ENCODE results near the gene NTHL1. TPM values are rescaled to one million over a fixed set of nuclear protein-coding genes. Genes with fewer than 3 reads are reported as not detected.

NTHL1 gene
- total RNA-seq, 1 experiment from 2014 or later: 93.3 TPM

DNA sequence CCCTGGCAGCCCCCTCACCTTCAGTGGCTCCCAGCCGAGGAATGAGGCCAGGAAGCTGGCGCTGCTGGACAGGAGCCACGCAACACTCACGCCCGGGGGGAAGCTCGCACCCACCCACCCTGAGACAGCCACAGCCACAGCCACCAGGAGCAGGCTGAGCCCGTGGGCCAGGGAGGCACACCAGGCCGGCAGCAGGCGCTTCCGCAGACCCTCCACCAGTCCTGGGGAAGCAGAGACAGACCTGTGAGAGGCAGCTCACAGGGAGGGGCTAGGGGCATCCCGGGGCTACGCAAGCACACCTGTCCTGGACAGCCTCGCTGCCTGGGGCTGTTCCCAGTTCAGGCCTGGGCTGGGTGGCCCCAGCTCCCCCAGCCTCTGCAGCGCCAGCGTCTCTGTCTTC is 46.2 kb upstream of the NTHL1 start:
- no peak overlapping the region for H3K27ac Mint-ChIP-seq
- ATAC-seq: no peak
- TF ChIP-seq NFE2L1 (CRISPR knock-in tag; IDR thresholded peaks at IDR 0.05) (no peak), ZNF219 (CRISPR knock-in tag; IDR thresholded peaks at IDR 0.05; ENCODE audit: borderline replicate concordance) (no peak), NFYB (CRISPR knock-in tag; conservative IDR thresholded peaks at IDR 0.05; ENCODE audit: low read depth) (no peak), JUN (CRISPR knock-in tag; IDR thresholded peaks at IDR 0.05) (no peak), MXD4 (CRISPR knock-in tag; IDR thresholded peaks at IDR 0.05; ENCODE audit: borderline replicate concordance) (no peak), PRRX2 (CRISPR knock-in tag; IDR thresholded peaks at IDR 0.05) (no peak), NR1H2 (CRISPR knock-in tag; IDR thresholded peaks at IDR 0.05) (no peak)
- TF ChIP-seq, protein P1, sequence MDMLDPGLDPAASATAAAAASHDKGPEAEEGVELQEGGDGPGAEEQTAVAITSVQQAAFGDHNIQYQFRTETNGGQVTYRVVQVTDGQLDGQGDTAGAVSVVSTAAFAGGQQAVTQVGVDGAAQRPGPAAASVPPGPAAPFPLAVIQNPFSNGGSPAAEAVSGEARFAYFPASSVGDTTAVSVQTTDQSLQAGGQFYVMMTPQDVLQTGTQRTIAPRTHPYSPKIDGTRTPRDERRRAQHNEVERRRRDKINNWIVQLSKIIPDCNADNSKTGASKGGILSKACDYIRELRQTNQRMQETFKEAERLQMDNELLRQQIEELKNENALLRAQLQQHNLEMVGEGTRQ (CRISPR knock-in tag; IDR thresholded peaks at IDR 0.05): no peak
- TF ChIP-seq, protein P2, sequence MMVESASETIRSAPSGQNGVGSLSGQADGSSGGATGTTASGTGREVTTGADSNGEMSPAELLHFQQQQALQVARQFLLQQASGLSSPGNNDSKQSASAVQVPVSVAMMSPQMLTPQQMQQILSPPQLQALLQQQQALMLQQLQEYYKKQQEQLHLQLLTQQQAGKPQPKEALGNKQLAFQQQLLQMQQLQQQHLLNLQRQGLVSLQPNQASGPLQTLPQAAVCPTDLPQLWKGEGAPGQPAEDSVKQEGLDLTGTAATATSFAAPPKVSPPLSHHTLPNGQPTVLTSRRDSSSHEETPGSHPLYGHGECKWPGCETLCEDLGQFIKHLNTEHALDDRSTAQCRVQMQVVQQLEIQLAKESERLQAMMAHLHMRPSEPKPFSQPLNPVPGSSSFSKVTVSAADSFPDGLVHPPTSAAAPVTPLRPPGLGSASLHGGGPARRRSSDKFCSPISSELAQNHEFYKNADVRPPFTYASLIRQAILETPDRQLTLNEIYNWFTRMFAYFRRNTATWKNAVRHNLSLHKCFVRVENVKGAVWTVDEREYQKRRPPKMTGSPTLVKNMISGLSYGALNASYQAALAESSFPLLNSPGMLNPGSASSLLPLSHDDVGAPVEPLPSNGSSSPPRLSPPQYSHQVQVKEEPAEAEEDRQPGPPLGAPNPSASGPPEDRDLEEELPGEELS (CRISPR knock-in tag; IDR thresholded peaks at IDR 0.05): no peak
- TF ChIP-seq, protein P3, sequence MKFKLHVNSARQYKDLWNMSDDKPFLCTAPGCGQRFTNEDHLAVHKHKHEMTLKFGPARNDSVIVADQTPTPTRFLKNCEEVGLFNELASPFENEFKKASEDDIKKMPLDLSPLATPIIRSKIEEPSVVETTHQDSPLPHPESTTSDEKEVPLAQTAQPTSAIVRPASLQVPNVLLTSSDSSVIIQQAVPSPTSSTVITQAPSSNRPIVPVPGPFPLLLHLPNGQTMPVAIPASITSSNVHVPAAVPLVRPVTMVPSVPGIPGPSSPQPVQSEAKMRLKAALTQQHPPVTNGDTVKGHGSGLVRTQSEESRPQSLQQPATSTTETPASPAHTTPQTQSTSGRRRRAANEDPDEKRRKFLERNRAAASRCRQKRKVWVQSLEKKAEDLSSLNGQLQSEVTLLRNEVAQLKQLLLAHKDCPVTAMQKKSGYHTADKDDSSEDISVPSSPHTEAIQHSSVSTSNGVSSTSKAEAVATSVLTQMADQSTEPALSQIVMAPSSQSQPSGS (CRISPR knock-in tag; IDR thresholded peaks at IDR 0.05; ENCODE audit: borderline replicate concordance, low read depth): no peak
- no peak overlapping the region for H3K4me3 Mint-ChIP-seq
- H3K4me1 Mint-ChIP-seq: no peaks in the 10 kb centered on the region
- peaks cover 8% of the 10 kb centered on the region; the same call in 1 of the 2 replicates for H3K36me3 Mint-ChIP-seq
- no peaks in the 10 kb centered on the region for H3K27me3 Mint-ChIP-seq (ENCODE audit: low read depth)
- ChIA-PET POLR2A (no interaction called here), CTCF (interaction anchor here (1.1 to 5.8 kb wide), 3 partner anchors 37 to 77 kb away, joined by 3 to 73 read pairs (median 5); no protein-coding TSS in a partner anchor)
- no peak for DNase-seq (ENCODE audit: low spot score)
- no peaks in the 10 kb centered on the region for H3K9me3 Mint-ChIP-seq

DNA sequence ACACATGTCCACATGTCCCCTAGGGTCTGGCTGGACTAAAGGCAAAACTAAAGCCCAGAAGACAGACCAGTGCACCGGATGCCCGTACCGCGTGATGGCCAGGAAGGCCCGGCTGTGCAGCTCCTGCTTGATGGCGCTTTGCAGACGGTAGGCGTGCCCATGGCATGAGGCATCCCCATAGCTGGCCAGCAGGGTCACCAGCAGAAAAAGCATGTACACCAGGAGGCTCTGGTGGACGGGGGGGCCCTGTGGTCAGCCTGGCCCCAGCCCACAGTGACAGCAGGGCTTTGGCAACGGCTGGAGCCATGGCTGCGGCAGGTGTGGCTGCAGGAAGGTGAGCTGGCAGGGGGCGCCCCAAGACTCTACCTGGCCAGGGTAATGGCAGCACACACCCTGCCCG is 45.2 kb upstream of the NTHL1 start:
- no peaks in the 10 kb centered on the region for H3K4me1 Mint-ChIP-seq
- no peaks in the 10 kb centered on the region for H3K9me3 Mint-ChIP-seq
- DNase-seq (ENCODE audit: low spot score): no peak
- no peak overlapping the region for H3K4me3 Mint-ChIP-seq
- no peak for ATAC-seq
- no peaks in the 10 kb centered on the region for H3K27me3 Mint-ChIP-seq (ENCODE audit: low read depth)
- no peak for TF ChIP-seq NFATC4 (CRISPR knock-in tag; IDR thresholded peaks at IDR 0.05)
- TF ChIP-seq GABPB1 (CRISPR knock-in tag; IDR thresholded peaks at IDR 0.05): no peak
- TF ChIP-seq ZNF138 (CRISPR knock-in tag; conservative IDR thresholded peaks at IDR 0.05): no peak
- TF ChIP-seq, protein P4, sequence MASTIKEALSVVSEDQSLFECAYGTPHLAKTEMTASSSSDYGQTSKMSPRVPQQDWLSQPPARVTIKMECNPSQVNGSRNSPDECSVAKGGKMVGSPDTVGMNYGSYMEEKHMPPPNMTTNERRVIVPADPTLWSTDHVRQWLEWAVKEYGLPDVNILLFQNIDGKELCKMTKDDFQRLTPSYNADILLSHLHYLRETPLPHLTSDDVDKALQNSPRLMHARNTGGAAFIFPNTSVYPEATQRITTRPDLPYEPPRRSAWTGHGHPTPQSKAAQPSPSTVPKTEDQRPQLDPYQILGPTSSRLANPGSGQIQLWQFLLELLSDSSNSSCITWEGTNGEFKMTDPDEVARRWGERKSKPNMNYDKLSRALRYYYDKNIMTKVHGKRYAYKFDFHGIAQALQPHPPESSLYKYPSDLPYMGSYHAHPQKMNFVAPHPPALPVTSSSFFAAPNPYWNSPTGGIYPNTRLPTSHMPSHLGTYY (CRISPR knock-in tag; IDR thresholded peaks at IDR 0.05): no peak
- TF ChIP-seq, protein P5, sequence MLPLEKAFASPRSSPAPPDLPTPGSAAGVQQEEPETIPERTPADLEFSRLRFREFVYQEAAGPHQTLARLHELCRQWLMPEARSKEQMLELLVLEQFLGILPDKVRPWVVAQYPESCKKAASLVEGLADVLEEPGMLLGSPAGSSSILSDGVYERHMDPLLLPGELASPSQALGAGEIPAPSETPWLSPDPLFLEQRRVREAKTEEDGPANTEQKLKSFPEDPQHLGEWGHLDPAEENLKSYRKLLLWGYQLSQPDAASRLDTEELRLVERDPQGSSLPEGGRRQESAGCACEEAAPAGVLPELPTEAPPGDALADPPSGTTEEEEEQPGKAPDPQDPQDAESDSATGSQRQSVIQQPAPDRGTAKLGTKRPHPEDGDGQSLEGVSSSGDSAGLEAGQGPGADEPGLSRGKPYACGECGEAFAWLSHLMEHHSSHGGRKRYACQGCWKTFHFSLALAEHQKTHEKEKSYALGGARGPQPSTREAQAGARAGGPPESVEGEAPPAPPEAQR (CRISPR knock-in tag; IDR thresholded peaks at IDR 0.05): no peak
- TF ChIP-seq, protein P6, sequence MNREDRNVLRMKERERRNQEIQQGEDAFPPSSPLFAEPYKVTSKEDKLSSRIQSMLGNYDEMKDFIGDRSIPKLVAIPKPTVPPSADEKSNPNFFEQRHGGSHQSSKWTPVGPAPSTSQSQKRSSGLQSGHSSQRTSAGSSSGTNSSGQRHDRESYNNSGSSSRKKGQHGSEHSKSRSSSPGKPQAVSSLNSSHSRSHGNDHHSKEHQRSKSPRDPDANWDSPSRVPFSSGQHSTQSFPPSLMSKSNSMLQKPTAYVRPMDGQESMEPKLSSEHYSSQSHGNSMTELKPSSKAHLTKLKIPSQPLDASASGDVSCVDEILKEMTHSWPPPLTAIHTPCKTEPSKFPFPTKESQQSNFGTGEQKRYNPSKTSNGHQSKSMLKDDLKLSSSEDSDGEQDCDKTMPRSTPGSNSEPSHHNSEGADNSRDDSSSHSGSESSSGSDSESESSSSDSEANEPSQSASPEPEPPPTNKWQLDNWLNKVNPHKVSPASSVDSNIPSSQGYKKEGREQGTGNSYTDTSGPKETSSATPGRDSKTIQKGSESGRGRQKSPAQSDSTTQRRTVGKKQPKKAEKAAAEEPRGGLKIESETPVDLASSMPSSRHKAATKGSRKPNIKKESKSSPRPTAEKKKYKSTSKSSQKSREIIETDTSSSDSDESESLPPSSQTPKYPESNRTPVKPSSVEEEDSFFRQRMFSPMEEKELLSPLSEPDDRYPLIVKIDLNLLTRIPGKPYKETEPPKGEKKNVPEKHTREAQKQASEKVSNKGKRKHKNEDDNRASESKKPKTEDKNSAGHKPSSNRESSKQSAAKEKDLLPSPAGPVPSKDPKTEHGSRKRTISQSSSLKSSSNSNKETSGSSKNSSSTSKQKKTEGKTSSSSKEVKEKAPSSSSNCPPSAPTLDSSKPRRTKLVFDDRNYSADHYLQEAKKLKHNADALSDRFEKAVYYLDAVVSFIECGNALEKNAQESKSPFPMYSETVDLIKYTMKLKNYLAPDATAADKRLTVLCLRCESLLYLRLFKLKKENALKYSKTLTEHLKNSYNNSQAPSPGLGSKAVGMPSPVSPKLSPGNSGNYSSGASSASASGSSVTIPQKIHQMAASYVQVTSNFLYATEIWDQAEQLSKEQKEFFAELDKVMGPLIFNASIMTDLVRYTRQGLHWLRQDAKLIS (CRISPR knock-in tag; IDR thresholded peaks at IDR 0.05; ENCODE audit: borderline replicate concordance): no peak
- TF ChIP-seq NFE2L1 (CRISPR knock-in tag; IDR thresholded peaks at IDR 0.05): no peak
- no peak for TF ChIP-seq ZNF423 (CRISPR knock-in tag; IDR thresholded peaks at IDR 0.05)
- TF ChIP-seq HMGA2 (CRISPR knock-in tag; IDR thresholded peaks at IDR 0.05): no peak
- no peak for TF ChIP-seq TP53 (CRISPR knock-in tag; IDR thresholded peaks at IDR 0.05)
- TF ChIP-seq, protein P7, sequence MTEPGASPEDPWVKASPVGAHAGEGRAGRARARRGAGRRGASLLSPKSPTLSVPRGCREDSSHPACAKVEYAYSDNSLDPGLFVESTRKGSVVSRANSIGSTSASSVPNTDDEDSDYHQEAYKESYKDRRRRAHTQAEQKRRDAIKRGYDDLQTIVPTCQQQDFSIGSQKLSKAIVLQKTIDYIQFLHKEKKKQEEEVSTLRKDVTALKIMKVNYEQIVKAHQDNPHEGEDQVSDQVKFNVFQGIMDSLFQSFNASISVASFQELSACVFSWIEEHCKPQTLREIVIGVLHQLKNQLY (CRISPR knock-in tag; IDR thresholded peaks at IDR 0.05): no peak
- no peak for TF ChIP-seq ESRRA (CRISPR knock-in tag; IDR thresholded peaks at IDR 0.05; ENCODE audit: borderline replicate concordance)
- TF ChIP-seq FOXP1 (CRISPR knock-in tag; IDR thresholded peaks at IDR 0.05; ENCODE audit: borderline replicate concordance): no peak
- TF ChIP-seq, protein P8, sequence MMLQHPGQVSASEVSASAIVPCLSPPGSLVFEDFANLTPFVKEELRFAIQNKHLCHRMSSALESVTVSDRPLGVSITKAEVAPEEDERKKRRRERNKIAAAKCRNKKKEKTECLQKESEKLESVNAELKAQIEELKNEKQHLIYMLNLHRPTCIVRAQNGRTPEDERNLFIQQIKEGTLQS (CRISPR knock-in tag; conservative IDR thresholded peaks at IDR 0.05): no peak
- no peak for TF ChIP-seq CREB1 (CRISPR knock-in tag; IDR thresholded peaks at IDR 0.05)
- H3K27ac Mint-ChIP-seq: no peak overlapping the region
- POLR2A ChIA-PET: no interaction called here
- CTCF ChIA-PET: interaction anchor here (1.0 to 5.8 kb wide), 4 partner anchors 36 to 102 kb away, joined by 3 to 73 read pairs (median 4); no protein-coding TSS in a partner anchor
- H3K36me3 Mint-ChIP-seq: peaks cover 8% of the 10 kb centered on the region; the same call in 1 of the 2 replicates
